T-helper 9 cell (primary cell): ENCODE data around the gene BOLA3.
"Not testable (repeated sequence)": the region's sequence is repeated elsewhere in the genome, so short reads cannot be mapped to it uniquely, and the experiment has no call there.

Experiments used
- DNase-seq: peaks from one replicate; pipeline ENCODE4 v3.0.0-alpha.2; 2020
- total RNA-seq, 2 donors: gene quantifications; one replicate each; lab custom pipeline; 2026; lab: John Stamatoyannopoulos, UW

The BOLA3 gene, protein sequence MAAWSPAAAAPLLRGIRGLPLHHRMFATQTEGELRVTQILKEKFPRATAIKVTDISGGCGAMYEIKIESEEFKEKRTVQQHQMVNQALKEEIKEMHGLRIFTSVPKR
- 7.2 to 10.8 reads per million in 2 donors for total RNA-seq

DNA sequence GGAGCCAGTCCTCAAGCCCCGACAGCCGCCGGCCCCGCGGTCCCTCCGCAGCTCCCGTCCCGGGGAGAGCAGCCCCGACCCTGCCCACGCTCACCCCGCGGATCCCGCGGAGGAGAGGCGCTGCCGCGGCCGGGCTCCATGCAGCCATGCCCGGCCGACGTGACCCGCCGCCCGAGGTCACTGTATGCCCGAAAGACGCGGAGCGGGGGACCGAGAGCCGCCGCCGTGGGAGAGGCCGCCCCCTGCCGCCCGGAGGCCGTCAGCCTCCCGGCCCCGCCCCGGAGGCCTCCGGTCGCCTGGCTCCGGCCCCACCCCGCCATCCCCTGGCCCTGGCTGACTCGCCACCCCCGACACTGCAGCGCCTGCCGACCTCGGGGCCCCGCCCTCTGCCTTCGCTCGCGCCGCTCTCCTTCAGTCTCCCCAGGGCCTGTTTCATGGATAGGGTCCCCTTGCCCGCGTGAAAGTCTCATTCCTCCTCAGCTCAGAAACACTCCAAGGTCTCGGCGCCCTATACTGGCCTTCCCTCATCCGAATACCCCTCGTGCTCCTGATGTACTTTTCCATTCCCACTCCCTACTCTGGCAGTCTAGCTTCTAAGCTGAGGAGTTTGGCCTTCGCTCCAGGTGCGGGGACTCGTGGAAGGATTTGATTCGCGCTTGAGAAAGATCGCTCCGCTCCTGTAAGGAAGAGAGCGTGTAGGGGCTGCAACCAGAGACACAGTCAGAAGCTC, at the start of gene BOLA3:
Gene BOLA3 (minus strand): TSS at position 186 of the 730 bp plus-strand sequence. CDS start 38 bp downstream, at position 148.
- DNase-seq, result peak; percentile 72

DNA sequence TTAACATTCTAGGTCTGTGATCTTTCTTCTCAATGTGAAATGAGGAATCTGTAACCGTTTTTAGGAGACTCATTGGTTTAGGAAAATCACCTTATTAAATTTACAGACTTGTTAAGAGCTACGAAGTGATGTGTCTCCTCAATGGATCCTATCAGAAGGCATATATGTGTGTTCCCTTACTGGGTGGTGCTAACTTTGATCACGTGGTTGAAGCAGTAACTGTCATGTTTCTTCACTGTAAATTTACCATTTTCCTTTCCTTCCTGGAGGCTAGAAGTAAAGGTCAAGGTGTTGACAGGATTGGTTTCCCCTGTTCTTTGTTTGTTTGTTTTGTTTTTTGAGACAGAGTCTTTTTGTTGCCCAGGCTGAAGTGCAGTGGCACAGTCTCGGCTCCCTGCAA, 49.3 kb upstream of the BOLA3 start:
- DNase-seq, result no peak

DNA sequence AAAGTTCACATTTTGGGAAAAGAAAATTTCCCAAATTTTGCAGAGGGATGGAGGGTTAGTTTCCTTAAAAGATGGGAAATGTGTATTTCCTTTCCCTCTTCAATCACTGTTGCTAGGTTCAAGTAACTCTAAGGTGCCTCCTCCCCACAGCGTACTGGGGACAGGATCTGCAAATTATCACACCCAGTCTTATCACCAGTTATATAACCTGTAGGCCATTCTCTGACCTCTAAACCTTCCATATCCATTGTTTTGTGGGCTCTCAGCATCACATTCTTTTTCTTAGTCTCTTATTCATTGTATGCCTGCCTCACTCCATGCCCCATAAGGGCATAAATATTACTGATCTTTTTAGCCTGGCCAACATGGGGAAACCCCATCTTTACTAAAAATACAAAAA, 47.1 kb upstream of the BOLA3 start:
- DNase-seq, result no peak

DNA sequence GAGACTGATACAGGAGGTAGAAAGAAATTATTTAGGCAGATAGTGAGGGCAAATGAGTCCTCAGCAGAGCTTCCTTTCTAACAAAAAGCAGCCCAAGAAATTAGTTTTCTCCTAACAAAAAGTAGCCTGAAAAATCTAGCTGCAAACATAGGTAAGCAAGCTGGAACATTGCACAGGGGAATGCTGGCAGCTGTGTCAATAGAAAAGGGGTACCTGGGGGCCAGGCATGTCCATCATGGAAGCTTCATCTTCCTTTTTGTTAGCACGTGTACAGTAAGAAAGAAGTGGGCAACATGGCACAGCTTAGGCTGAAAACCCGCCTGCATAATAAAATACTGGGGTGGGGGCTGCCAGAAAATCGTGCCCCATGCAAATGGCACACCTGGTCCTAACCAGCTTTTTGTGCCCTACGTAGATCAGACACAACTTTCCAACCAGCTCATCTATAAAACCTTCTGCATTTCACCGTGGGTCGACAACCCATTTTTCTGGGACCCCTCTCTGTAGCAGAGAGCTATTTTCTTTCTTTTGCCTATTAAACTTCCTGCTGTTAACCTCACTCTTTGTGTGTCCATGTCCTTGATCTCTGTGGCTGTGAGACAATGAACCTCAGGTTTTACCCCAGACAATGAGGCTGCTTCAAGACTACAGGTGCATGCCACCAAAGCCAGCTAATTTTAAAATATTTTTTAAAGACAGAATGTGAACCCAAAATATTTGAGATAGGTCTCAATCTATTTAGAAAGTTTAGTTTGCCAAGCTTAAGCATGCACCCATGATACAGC, 44.1 kb upstream of the BOLA3 start:
- no peak for DNase-seq

DNA sequence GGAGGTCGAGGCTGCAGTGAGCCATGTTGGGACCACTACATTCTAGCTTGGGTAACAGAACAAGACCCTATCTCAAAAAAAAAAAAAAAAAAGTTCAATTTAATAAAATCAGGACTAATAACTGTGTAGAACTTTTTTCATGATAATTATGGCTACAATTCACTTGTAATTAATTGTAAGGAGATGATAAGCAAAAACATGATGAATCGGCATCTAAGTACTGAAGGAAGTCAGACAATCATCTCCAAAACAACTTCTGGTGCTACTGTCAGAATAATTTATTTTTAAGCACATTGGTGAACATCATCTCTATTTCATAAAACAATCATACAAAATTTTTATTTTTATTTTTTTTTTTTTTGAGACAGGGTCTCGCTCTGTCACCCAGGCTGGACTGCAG, 41.0 kb upstream of the BOLA3 start:
- DNase-seq, result no peak

DNA sequence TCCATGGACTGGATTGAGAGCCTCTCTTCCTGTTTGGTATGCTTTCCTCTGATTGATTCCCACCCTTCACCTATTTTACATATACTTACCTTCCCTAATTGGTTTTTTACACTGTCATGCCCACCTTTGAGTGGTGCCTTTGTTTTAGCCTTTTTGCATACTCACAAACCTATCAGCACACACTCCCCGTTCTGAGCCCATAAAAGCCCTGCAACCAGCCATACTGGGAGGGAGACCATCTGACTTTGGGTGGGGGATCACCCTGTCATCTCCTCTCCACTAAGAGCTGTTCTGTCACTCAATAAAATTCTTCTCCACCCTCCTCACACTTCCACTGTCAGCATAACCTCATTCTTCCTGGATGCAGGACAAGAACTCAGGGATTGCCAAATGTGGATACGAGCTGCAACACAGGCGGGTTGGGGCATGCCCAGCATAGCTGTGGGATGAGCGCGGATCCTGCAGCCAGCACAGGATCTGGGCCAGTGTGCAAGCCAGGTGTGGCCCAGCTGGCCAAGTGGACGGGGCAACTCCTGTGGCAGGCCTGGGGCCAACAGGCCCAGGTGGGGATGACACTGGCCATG, 40.4 kb upstream of the BOLA3 start:
- no peak for DNase-seq

DNA sequence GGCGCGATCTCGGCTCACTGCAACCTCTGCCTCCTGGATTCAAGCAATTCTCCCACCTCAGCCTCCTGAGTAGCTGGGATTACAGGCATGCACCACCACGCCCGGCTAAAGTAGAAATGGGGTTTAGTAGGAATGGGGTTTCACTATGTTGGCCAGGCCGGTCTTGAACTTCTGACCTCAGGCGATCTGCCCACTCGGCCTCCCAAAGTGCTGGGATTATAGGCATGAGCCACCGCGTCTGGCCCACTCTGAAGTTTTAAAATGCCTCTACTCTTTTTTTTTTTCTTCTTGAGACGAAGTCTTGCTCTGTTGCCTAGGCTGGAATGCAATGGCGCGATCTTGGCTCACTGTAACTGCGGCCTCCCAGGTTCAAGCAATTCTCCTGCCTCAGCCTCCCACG, 39.0 kb upstream of the BOLA3 start:
- not testable (repeated sequence) for DNase-seq

DNA sequence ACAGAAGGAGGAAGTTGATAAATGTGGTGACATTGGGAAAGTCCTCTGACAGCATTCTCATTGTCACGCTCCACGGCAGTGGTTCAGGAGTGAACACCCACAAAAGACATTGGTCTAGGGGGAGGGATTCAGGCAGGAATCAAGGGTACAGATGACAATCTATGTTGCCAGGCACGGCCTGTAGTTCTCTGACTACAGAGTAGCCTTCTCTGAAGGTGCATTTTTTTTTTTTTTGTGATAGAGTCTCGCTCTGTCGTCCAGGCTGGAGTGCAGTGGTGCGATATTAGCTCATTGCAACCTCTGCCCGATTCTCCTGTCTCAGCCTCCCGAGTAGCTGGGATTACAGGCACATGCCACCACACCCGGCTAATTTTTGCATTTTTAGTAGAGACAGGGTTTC, 38.3 kb upstream of the BOLA3 start:
- DNase-seq, result no peak

DNA sequence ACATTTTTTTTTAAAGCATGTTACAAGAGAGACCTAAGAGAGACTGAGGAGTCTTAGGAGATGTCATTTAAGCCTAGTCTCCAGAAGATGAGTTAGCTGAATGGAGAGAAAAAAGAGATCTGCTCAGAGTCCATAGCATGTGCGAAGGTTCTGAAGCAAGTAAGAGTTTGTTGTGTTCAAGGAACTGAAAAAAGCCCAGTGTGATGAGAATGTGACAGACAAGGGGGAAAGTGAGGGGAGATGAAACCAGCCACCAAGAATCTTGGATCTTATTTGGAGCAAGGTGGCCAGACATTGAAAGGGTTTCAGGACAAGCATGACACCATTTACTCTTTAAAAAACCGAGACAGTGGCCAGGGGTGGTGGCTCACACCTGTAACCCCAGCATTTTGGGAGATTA, 36.2 kb upstream of the BOLA3 start:
- no peak for DNase-seq

DNA sequence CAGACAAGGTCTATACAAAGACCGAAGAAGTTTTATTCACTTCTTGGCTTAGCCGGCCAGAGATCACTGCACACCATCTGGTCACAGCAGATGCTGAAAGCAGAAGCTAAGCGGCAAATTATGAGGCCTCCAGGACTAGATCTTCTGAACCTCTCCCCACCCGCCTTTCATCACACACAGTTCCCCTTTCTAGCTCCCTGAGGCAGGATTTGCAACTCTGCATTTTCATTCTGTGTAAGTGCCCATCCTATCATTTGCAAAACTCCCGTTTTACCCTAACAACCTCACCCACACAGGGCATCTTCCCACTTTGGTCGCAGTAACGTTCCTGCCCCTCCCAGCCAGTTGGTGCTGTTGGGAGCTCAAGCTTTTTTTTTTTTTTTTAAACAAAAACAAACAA, 34.0 kb upstream of the BOLA3 start:
- no peak for DNase-seq

DNA sequence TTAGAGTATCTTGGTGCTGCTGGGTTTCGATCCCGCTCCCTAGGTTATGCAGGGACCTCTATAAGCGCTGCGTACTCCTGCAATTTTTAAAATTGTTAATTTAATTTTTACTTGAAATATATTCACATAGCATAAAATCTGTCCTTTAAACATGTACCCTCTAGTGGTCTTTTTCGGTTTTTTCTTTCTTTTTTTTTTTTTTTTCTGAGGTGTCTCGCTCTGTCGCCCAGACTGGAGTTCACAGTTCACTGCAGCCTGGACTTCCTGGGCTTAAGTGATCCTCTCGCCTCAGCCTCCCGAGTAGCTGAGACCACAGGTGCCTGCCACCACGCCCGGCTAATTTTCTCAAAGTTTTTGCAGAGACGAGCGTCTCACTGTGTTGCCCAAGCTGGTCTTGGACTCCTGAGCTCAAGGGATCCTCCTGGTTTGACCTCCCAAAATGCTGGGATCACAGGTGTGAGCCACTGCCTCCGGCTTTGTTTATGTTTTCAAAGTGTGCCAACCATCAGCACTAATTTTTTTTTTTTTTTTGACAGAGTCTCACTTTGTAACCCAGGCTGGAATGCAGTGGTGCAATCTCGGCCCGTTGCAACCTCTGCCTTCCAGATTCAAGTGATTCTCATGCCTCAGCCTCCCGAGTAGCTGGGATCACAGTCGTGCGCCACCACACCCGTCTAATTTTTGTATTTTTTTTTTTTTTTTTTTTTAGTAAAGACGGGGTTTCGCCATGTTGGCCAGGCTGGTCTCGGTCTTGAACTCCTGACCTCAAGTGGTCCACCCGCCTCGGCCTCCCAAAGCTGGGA, 31.6 kb upstream of the BOLA3 start:
- DNase-seq, result no peak

DNA sequence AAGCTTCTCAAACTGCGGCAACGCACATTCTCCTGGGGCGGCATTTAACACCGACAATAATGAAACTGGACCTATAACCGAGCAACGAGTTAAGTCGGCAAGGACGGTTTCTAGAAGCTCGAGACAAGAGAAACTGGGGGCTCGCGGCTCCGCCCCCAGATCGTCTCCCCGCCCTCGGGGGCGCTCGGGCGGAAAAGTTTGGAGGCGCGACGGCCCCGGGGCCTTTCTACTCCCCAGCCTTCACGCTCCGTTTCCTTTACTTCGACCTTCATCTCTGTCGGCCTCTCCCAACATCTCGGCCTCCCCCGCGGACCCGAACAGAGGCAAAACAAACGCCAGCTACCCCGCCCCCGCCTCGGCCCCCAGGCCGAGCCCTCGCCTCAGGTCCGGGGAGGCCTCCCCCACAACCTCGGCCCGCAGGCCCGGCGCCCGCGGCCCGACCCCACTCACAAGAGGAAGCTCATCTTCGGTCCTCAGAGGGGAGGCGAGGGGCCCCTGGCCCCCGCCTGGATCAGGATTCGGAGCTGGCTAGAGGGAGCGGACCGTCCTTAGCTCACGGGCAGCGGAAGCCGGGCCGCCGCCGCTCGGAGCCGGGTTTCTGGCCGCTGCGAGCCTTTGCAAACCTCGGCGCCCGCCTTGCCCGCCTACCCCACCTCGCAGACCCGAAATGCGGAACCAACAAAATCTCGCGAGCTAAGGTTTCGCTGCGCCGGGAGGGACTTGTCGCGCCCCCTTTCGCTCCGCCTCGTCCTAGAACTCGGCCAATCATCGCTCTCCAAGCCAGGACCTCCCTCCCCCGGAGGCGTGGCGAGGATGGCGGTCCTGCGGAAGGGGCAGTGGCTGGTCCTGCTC, 30.7 kb upstream of the BOLA3 start, which contains the start of gene MOB1A:
Gene MOB1A (minus strand): TSS at position 669 of the 852 bp plus-strand sequence. CDS start 205 bp downstream, at position 464.
- peak; percentile 96 for DNase-seq

DNA sequence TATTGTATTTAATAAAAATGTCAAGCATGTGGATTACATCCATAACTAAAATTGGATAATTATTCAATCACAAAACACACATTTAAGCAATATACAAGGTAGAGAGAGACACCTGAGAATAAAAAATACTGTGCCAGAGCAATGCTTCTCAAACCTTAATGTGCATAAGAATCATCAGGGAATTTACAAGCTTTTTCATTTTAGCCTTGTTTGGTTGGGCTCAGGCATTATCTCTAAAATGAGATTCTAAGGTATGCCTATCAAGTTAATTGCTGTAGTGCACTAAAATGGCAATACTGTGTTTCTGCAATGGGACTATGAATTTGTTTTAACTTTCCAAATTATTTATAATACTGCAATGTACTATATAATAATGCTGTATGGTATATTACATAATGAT, 30.0 kb upstream of the BOLA3 start:
- no peak for DNase-seq

DNA sequence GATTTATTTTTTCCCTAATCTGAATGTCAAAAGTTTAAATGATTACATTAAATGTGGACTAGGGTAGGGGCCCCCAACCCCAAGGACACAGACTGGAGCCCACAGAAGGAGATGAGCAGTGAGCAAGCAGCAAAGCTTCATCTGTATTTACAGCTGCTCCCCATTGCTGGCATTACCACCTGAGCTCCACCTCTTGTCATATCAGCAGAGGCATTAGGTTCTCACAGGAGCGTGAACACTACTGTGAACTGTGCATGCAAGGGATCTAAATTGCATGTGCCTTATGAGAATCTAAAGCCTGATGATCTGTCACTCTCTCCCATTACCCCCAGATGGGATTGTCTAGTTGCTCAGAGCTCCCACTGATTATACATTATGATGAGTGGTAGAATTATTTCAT, 27.2 kb upstream of the BOLA3 start:
- no peak for DNase-seq

DNA sequence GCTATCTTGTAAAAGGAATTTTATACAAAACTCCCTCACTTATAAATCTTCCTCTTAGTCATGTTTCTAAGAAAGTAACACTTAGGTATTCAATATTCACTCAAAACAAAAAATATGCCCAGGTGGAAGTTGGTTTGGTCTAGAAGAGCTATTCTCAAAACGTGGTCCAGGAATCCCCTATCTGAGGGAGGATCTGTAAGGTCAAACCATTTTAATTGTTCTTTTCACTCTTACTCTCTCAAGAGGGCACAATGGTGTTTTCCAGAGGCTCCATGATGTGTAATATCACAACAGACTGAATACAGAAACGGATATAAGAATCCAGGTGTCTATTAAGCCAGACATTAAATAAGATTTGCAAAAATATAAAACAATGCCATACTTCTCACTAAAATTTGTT, 21.0 kb upstream of the BOLA3 start:
- no peak for DNase-seq

DNA sequence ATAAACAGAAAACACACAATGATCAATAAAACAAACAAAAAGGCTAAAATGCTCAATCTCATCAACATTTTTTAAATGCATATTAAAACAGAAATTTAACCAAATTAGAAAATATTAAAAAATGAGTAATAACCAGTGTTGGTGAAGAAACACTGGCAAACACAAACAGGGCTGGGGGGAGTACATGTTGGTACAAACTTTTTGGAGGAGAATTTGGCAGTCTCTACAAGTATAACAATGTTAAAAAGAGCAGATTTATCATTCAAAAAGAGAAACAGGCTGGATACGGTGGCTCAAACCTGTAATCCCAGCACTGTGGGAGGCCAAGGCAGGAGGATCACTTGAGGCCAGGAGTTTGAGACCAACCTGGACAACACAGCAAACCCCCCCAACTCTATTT, 17.0 kb upstream of the BOLA3 start:
- DNase-seq, result no peak

DNA sequence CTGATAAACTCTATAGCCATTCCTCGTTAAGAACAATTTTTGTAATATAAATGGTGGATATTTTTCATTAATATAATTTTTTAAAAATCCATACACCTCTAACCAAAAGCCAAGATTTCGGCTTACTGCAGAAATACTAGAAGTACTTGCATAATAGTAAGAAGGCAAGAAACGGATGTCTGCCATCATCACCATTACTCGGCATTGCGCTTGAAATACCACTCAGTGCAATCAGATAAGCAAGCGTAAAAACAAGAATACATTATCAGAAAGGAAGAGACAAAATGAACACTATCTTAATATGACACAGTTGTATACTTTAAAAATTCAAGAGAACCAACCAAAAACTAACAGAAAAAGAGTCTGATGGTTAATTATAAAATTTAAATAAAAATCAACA, 15.2 kb upstream of the BOLA3 start:
- DNase-seq, result no peak

DNA sequence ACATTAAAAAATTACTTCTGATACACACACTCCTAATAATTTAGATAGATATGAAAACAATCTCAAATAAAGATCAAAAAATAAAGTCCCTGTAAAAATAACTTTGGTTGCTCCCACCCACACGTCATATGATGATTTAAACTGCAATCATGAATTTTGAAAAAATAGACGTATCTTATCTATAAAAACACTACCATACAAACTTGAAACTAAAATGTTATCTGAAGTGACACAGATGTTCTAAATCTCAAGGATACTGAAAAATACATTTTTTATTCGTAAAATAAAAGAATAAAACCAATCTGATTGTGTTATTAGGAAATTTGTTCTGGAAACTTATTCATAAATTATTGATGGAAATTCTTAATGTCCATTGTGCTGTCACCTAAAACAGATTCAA, 8.1 kb upstream of the BOLA3 start:
- no peak for DNase-seq

DNA sequence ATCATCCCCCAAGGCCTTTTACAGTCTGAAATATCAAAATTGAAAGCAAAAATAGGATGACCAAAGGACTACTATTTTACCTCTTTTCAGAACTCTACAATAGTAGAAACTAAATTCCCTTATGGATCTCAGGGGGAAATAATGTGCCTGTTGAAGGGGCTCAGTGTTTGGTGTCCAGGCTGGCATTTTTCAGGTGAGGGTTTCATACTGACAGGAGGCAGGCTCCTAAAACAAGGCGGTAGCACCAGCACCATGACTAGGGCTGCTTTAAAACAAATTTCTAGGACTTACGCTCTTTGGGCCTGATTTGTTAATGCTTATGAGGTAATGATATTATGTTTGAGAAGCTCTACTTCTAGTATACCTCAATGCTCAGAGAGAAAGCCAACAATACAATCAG, 5.2 kb upstream of the BOLA3 start:
- DNase-seq, result no peak

DNA sequence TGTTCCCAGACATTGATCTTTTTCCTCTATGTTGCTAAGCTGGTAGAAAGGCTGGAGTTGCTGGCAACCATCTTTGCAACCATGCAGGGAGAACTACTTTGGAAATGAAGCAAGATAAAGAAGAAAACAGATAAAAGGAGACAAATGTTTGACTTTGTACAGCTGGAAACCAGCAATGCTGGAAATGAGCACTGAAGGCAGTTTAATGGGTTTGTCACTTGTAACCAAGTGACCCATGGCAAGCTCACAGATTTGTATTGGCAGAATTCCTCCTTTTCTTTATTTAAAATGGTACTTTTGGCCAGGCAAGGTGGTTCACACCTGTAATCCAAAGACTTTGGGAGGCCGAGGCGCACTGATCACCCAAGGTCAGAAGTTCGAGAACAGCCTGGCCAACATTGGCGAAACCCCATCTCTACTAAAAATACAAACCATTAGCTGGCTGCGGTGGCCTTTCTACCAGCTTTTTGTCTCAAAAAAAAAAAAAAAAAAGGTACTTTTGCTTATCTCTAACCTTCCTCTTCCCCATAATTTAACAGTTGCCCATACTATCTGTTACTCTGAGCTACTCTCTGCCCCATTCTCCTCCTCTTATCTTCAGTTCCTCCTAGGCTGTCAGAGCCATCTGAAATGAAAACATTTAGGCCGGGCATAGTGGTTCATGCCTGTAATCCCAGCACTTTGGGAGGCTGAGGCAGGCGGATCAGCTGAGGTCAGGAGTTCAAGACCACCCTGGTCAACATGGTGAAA, 2.0 kb upstream of the BOLA3 start:
- no peak for DNase-seq

DNA sequence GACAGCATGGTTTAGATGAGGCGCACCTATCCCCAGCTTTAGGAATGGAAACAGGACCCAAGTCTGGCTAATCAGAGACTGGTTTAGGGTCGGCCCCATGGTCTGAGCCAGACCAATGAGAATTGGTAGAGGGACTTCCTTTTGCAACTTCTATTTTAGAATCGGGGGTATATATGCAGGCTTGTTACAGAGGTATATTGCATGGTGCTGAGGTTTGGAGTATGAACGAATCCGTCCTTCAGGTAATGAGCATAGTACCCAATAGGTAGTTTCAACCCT, 1.5 kb upstream of the BOLA3 start:
- DNase-seq, result no peak
